WERI-Rb-1 (cell line): Measurements from ENCODE around the gene PROKR1.

Experiments used
- DNase-seq: peaks from one replicate; pipeline ENCODE4 v3.0.0-alpha.2; 2020
- H3K27ac ChIP-seq: fragments of 250-450 bp; sonication (Bioruptor Pico); 2 replicates; pipeline ENCODE4 v1.5.1; 2020; ENCODE audit warnings: mild to moderate bottlenecking, moderate library complexity
- H3K27me3 ChIP-seq: fragments of 250-450 bp; sonication (Bioruptor Pico); 2 replicates; pipeline ENCODE4 v1.5.1; 2021; ENCODE audit warnings: mild to moderate bottlenecking, low read depth, moderate library complexity; ENCODE audit not compliant: insufficient read depth, severe bottlenecking
- H3K36me3 ChIP-seq: fragments of 250-450 bp; sonication (Bioruptor Pico); 2 replicates; pipeline ENCODE4 v1.5.1; 2020; ENCODE audit warnings: mild to moderate bottlenecking, moderate library complexity
- H3K4me3 ChIP-seq: 2 replicates; pipeline ENCODE4 v1.5.1; 2011; ENCODE audit warnings: low read depth, mild to moderate bottlenecking, control low read depth, low read length
- H3K9me3 ChIP-seq: fragments of 250-450 bp; sonication (Bioruptor Pico); 2 replicates; pipeline ENCODE4 v1.5.1; 2021; ENCODE audit warnings: mild to moderate bottlenecking, moderate library complexity; ENCODE audit not compliant: severe bottlenecking
- TF ChIP-seq, protein P1 (sequence below): IDR thresholded peaks from 2 replicates; pipeline ENCODE4 v1.5.1; 2011; ENCODE audit warnings: low read depth, mild to moderate bottlenecking, control low read depth, inconsistent platforms, low read length

Gene PROKR1

DNA sequence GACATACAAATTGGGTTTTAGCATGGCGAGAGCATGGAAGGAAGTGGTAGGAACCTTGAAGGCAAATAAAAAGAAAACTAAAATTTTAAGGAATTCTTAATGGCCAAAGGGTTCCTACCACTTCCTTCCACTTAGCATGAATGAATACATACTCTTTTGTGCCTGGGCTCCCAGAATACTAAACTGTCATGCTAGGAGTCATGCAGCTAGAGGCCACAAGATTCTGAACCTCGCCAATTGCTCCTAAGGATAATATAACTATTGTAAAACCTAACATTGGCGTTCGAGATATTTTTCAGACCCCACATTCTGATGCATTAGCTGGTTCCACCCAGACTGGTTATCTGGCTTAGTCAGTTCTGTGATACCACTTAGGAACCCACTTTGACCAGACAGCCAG lies 52.6 kb downstream of the PROKR1 start:
- Histone ChIP-seq H3K36me3 (no peaks in the 10 kb centered on the region), H3K27me3 (no peaks in the 10 kb centered on the region), H3K4me3 (no peak overlapping the region), H3K9me3 (peaks cover 2% of the 10 kb centered on the region), H3K27ac (no peak overlapping the region)
- TF ChIP-seq, protein P1, sequence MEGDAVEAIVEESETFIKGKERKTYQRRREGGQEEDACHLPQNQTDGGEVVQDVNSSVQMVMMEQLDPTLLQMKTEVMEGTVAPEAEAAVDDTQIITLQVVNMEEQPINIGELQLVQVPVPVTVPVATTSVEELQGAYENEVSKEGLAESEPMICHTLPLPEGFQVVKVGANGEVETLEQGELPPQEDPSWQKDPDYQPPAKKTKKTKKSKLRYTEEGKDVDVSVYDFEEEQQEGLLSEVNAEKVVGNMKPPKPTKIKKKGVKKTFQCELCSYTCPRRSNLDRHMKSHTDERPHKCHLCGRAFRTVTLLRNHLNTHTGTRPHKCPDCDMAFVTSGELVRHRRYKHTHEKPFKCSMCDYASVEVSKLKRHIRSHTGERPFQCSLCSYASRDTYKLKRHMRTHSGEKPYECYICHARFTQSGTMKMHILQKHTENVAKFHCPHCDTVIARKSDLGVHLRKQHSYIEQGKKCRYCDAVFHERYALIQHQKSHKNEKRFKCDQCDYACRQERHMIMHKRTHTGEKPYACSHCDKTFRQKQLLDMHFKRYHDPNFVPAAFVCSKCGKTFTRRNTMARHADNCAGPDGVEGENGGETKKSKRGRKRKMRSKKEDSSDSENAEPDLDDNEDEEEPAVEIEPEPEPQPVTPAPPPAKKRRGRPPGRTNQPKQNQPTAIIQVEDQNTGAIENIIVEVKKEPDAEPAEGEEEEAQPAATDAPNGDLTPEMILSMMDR = no peak
- no peak for DNase-seq

DNA sequence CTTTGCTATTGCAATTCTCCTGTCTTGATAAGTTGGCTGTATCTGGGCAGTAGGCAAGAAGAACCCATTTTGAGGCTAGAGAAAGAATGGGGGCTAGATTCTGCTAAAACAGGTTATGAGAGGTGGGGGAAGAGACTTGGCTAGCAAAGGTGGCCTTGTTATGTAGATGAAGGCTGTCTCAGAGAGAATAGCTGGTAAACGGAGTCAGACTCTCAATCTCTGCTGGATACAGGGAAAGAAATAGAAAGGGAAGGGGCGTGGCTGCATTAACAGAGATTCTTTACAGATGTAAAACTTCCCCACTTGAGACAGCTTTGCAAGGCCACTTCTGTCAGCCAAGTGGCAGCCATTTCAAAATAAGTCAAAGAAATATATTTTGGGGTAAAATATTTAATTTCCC lies 53.2 kb downstream of the PROKR1 start:
- DNase-seq = no peak
- TF ChIP-seq, protein P1 = no peak
- Histone ChIP-seq H3K4me3 (no peak overlapping the region), H3K27ac (no peak overlapping the region), H3K36me3 (no peaks in the 10 kb centered on the region), H3K27me3 (no peaks in the 10 kb centered on the region), H3K9me3 (peaks cover 2% of the 10 kb centered on the region)

DNA sequence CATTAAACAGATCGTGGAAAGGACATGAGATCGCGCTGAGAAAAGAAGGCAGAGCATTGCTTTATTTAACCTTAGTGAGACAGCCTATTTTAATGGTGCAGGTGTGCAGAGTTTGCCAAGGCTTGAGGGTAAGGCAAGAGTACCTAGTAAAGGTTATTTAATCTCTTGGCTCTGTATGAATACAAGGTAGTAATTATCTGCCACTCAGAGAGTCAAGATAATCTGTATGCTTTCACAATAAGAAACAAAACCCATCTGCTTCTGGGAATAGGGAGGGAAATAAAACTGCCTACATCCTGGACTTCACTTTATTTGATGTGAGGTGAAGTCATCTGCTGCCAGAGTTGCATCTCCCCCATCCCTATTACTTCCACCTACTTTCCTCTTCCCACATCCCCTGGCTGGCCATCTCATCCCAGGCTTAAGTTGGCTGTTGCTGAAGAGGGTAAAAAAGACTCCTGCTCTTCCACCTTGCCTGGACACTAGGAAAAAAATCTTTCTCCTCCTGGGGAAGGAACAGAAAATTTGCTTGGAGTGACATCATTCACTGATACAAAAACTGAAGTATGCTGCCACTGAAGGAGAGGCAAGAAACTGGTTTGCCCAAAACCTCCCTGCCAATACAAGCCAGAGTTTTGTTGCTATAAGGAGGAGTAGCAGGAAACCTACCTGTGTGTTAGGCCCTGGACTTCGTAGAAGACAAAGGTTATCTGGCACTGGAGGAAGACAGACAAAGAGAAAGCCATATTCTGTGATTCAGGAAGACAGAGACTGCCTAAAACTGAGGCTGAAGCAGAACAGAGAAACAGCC lies 55.4 kb downstream of the PROKR1 start:
- TF ChIP-seq, protein P1 = no peak
- Histone ChIP-seq H3K36me3 (no peaks in the 10 kb centered on the region), H3K27ac (no peak overlapping the region), H3K4me3 (no peak overlapping the region), H3K27me3 (peaks cover 6% of the 10 kb centered on the region), H3K9me3 (peaks cover 2% of the 10 kb centered on the region)
- no peak for DNase-seq

DNA sequence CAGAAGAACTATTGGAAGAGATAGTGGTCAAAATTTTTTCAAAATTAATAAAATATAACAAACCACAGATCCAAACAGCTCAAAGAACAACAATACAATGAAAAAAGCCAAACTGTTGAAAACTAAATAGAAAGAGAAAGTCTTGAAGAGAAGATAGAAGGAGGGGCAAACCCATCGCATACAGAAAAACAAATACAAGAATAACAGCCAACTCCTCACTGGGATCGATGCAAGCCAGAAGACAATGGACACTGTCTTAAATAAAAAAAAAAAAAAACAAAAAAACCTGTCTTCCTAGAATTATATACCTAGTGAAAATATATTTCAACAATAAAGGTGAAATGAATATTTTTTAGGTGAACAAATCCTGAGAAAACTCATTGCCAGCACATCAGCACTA lies 57.2 kb downstream of the PROKR1 start:
- DNase-seq = no peak
- no peaks in the 10 kb centered on the region for H3K36me3 ChIP-seq
- H3K27ac ChIP-seq = no peak overlapping the region
- peaks cover 11% of the 10 kb centered on the region for H3K27me3 ChIP-seq
- H3K4me3 ChIP-seq = no peak overlapping the region
- peaks cover 2% of the 10 kb centered on the region for H3K9me3 ChIP-seq
- TF ChIP-seq, protein P1 = no peak

DNA sequence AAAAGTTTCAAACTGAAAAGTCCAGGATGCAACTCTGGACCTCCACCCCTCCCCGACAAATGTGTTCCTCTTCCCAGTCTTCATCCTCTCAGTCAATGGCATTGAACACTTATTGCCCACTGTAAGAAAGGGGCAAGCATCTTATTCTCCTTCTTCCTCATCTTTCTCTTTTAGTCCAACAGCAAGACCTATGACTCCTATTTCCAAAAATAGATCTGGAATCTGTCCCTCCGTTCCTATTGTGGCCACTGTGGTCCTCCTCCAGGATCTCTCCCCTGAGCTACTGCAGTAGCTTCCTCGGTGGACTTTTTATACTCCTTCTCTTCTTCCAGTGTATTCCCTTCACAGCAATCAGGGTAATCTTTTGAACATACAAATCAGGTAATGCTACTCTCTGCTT lies 63.3 kb downstream of the PROKR1 start:
- Histone ChIP-seq H3K27ac (no peak overlapping the region), H3K27me3 (peaks cover 20% of the 10 kb centered on the region), H3K9me3 (no peaks in the 10 kb centered on the region), H3K4me3 (no peak overlapping the region), H3K36me3 (no peaks in the 10 kb centered on the region)
- DNase-seq = no peak
- TF ChIP-seq, protein P1 = no peak
